ENCODE results near the gene TENM3.

TENM3 gene

DNA sequence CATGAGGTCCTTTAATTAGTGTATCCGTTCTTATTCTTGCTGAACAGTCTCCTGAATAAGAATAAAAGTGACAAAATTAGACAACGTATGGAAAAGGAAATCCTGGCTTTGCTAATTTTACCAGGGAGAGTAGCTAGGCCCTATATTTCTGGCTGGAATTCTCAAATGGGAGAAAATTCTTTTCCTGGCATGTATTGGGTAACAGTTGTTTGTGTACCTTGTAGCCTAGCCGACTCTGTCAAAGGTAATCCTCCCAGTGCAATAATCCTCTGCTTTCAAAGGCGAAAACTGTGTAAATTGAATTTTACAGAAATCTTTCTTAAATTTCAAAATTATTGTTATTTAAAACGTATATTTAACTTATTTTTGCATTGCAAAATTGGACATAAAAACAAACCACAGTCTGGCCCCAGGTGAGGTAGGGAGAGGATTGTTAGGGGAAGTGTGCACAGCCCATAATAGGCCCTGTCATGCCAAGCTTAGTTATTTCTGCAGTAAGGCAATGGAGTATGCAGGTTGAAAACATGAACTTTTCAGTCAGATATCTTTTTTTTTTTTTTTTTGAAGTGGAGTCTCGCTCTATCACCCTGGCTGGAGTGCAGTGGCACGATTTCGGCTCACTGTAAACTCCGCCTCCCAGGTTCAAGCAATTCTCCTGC is 18.9 kb upstream of the TENM3 start:
- ATAC-seq, result no peak
- TF ChIP-seq ZFP30 (CRISPR knock-in tag; IDR thresholded peaks at IDR 0.05) (no peak), ARNTL (CRISPR knock-in tag; IDR thresholded peaks at IDR 0.05; ENCODE audit: borderline replicate concordance, low read depth) (no peak), ZNF70 (CRISPR knock-in tag; IDR thresholded peaks at IDR 0.05) (no peak), RARB (CRISPR knock-in tag; IDR thresholded peaks at IDR 0.05) (no peak), ZNF565 (CRISPR knock-in tag; conservative IDR thresholded peaks at IDR 0.05; ENCODE audit: low read depth) (no peak), ZC3H10 (CRISPR knock-in tag; IDR thresholded peaks at IDR 0.05) (no peak), SNAI2 (CRISPR knock-in tag; IDR thresholded peaks at IDR 0.05) (no peak), CSDC2 (CRISPR knock-in tag; IDR thresholded peaks at IDR 0.05) (no peak), TOX (CRISPR knock-in tag; IDR thresholded peaks at IDR 0.05; ENCODE audit: borderline replicate concordance) (no peak), PPARA (CRISPR knock-in tag; IDR thresholded peaks at IDR 0.05; ENCODE audit: borderline replicate concordance) (no peak), ZFP3 (CRISPR knock-in tag; IDR thresholded peaks at IDR 0.05) (no peak), ISL1 (CRISPR knock-in tag; IDR thresholded peaks at IDR 0.05) (no peak)
- TF ChIP-seq, protein P1, sequence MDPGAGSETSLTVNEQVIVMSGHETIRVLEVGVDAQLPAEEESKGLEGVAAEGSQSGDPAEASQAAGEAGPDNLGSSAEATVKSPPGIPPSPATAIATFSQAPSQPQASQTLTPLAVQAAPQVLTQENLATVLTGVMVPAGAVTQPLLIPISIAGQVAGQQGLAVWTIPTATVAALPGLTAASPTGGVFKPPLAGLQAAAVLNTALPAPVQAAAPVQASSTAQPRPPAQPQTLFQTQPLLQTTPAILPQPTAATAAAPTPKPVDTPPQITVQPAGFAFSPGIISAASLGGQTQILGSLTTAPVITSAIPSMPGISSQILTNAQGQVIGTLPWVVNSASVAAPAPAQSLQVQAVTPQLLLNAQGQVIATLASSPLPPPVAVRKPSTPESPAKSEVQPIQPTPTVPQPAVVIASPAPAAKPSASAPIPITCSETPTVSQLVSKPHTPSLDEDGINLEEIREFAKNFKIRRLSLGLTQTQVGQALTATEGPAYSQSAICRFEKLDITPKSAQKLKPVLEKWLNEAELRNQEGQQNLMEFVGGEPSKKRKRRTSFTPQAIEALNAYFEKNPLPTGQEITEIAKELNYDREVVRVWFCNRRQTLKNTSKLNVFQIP (CRISPR knock-in tag; IDR thresholded peaks at IDR 0.05; ENCODE audit: borderline replicate concordance, low read depth), result no peak
- TF ChIP-seq, protein P2, sequence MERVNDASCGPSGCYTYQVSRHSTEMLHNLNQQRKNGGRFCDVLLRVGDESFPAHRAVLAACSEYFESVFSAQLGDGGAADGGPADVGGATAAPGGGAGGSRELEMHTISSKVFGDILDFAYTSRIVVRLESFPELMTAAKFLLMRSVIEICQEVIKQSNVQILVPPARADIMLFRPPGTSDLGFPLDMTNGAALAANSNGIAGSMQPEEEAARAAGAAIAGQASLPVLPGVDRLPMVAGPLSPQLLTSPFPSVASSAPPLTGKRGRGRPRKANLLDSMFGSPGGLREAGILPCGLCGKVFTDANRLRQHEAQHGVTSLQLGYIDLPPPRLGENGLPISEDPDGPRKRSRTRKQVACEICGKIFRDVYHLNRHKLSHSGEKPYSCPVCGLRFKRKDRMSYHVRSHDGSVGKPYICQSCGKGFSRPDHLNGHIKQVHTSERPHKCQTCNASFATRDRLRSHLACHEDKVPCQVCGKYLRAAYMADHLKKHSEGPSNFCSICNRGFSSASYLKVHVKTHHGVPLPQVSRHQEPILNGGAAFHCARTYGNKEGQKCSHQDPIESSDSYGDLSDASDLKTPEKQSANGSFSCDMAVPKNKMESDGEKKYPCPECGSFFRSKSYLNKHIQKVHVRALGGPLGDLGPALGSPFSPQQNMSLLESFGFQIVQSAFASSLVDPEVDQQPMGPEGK (CRISPR knock-in tag; IDR thresholded peaks at IDR 0.05; ENCODE audit: borderline replicate concordance), result no peak
- TF ChIP-seq, protein P3, sequence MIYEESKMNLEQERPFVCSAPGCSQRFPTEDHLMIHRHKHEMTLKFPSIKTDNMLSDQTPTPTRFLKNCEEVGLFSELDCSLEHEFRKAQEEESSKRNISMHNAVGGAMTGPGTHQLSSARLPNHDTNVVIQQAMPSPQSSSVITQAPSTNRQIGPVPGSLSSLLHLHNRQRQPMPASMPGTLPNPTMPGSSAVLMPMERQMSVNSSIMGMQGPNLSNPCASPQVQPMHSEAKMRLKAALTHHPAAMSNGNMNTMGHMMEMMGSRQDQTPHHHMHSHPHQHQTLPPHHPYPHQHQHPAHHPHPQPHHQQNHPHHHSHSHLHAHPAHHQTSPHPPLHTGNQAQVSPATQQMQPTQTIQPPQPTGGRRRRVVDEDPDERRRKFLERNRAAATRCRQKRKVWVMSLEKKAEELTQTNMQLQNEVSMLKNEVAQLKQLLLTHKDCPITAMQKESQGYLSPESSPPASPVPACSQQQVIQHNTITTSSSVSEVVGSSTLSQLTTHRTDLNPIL (CRISPR knock-in tag; IDR thresholded peaks at IDR 0.05; ENCODE audit: low read depth), result no peak

DNA sequence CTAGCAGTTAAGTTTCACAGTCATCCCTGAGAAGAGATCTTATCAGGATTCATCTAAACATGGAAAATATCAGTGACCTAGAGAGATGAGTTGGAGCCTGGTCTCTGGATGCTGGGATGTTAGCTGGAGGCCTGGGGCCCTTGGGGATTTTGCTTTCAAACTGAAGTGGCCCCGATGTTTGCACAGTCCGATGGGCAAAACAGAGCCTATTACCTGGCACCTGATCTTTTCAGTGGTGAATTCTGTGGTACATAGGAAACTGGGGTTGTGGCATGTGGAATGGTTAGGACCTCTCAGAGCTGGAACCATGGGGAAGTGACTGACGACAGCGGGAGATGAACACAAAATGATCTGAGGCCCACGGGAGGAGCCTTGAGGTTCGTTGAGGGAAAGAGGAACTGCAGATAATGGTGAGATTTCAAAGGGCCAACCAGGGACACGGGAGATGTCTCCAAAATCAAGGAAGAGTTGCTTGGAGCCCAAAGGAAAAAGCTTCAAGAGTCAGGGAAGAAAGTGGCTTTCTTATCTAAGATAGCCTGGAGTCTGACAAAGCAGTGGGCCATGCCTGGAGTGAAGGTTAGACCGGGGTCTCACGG is 17.8 kb upstream of the TENM3 start:
- TF ChIP-seq ZFP3 (CRISPR knock-in tag; IDR thresholded peaks at IDR 0.05), result no peak
- no peak for TF ChIP-seq ZNF70 (CRISPR knock-in tag; IDR thresholded peaks at IDR 0.05)
- TF ChIP-seq ZNF8 (CRISPR knock-in tag; IDR thresholded peaks at IDR 0.05), result no peak
- TF ChIP-seq, protein P3 (CRISPR knock-in tag; IDR thresholded peaks at IDR 0.05; ENCODE audit: low read depth), result no peak
- TF ChIP-seq SNAI2 (CRISPR knock-in tag; IDR thresholded peaks at IDR 0.05), result no peak
- no peak for TF ChIP-seq CSDC2 (CRISPR knock-in tag; IDR thresholded peaks at IDR 0.05)
- no peak for TF ChIP-seq ZFP30 (CRISPR knock-in tag; IDR thresholded peaks at IDR 0.05)
- TF ChIP-seq ESRRG (CRISPR knock-in tag; IDR thresholded peaks at IDR 0.05), result no peak
- TF ChIP-seq, protein P2 (CRISPR knock-in tag; IDR thresholded peaks at IDR 0.05; ENCODE audit: borderline replicate concordance), result no peak
- no peak for TF ChIP-seq ZNF565 (CRISPR knock-in tag; conservative IDR thresholded peaks at IDR 0.05; ENCODE audit: low read depth)
- TF ChIP-seq, protein P4, sequence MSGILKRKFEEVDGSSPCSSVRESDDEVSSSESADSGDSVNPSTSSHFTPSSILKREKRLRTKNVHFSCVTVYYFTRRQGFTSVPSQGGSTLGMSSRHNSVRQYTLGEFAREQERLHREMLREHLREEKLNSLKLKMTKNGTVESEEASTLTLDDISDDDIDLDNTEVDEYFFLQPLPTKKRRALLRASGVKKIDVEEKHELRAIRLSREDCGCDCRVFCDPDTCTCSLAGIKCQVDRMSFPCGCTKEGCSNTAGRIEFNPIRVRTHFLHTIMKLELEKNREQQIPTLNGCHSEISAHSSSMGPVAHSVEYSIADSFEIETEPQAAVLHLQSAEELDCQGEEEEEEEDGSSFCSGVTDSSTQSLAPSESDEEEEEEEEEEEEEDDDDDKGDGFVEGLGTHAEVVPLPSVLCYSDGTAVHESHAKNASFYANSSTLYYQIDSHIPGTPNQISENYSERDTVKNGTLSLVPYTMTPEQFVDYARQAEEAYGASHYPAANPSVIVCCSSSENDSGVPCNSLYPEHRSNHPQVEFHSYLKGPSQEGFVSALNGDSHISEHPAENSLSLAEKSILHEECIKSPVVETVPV (CRISPR knock-in tag; IDR thresholded peaks at IDR 0.05), result no peak
- TF ChIP-seq GLIS3 (CRISPR knock-in tag; IDR thresholded peaks at IDR 0.05), result no peak
- TF ChIP-seq RARB (CRISPR knock-in tag; IDR thresholded peaks at IDR 0.05), result no peak
- no peak for TF ChIP-seq TCF4 (CRISPR knock-in tag; IDR thresholded peaks at IDR 0.05; ENCODE audit: borderline replicate concordance)
- TF ChIP-seq ZC3H10 (CRISPR knock-in tag; IDR thresholded peaks at IDR 0.05), result no peak
- ATAC-seq, result no peak
